Astrocyte of the spinal cord (primary cell): Measurements from ENCODE around the gene SMARCC1.
A peak's percentile ranks its signal among the peaks of the same experiment; 100 is the strongest.

Experiments used
- DNase-seq: peaks from one replicate; pipeline ENCODE4 v3.0.0; 2011; ENCODE audit warnings: low read depth, low spot score
- H3K4me3 ChIP-seq: 2 replicates; pipeline ENCODE4 v1.5.1; 2011; ENCODE audit warnings: low read depth, mild to moderate bottlenecking, low read length, moderate library complexity
- in situ Hi-C: cut with HindIII; loops from 2 replicates; pipeline ENCODE4 v1.10.0; 2017; ENCODE audit warnings: low sequenced_read_pairs
- TF ChIP-seq, protein P1 (sequence below): IDR thresholded peaks from 2 replicates; pipeline ENCODE4 v1.5.1; 2012; ENCODE audit warnings: low read depth, mild to moderate bottlenecking, low read length, inconsistent platforms

Gene SMARCC1

DNA sequence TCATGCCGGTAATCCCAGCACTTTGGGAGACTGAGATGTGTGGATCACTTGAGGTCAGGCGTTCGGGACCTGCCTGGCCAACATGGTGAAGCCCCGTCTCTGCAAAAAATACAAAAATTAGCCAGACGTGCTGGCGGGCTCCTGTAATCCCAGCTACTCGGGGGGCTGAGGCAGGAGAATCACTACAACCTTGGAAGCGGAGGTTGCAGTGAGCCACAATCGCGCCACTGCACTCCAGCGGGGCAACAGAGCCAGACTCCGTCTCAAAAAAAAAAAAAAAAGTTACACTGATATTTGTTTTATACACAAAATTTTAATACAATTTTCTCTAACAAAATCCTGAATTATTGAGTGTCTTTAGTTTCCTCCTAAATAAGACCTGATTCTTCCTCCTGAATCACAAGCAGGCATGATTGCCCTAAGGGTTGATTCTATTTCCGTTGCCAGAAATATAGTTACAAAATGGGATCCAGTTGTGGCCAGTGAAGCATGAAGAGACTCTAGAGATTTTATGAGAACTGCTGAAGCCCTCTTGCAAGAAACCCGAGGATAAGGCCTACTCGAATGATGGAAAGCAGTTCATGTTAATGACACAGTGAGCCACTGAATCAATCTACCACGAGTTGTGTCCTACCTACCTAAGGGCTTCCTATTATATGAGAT is 9.6 kb upstream of the SMARCC1 start:
- TF ChIP-seq, protein P1, sequence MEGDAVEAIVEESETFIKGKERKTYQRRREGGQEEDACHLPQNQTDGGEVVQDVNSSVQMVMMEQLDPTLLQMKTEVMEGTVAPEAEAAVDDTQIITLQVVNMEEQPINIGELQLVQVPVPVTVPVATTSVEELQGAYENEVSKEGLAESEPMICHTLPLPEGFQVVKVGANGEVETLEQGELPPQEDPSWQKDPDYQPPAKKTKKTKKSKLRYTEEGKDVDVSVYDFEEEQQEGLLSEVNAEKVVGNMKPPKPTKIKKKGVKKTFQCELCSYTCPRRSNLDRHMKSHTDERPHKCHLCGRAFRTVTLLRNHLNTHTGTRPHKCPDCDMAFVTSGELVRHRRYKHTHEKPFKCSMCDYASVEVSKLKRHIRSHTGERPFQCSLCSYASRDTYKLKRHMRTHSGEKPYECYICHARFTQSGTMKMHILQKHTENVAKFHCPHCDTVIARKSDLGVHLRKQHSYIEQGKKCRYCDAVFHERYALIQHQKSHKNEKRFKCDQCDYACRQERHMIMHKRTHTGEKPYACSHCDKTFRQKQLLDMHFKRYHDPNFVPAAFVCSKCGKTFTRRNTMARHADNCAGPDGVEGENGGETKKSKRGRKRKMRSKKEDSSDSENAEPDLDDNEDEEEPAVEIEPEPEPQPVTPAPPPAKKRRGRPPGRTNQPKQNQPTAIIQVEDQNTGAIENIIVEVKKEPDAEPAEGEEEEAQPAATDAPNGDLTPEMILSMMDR: no peak
- DNase-seq: no peak
- in situ Hi-C loops: no loop called here
- no peak overlapping the region for H3K4me3 ChIP-seq

DNA sequence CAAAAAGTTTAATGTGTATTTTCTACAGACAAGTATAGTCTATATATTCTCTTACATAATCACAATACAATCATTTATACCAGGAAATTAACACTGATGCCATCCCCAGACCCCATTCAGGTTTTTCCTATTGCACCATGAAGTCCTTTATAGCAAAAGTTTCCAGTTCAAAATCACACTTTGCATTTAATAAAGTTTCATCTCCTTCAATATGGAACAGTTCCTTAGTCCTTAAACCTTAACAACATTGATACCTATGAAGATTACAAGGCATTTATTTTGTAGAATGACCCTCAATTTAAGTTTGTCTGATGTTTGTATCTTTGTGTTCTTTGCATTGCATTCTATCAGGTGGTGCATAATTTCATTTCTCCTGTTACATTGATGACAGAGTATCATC is 2.0 kb upstream of the SMARCC1 start:
- DNase-seq: no peak
- no peak overlapping the region for H3K4me3 ChIP-seq
- in situ Hi-C loops: no loop called here
- TF ChIP-seq, protein P1: no peak

DNA sequence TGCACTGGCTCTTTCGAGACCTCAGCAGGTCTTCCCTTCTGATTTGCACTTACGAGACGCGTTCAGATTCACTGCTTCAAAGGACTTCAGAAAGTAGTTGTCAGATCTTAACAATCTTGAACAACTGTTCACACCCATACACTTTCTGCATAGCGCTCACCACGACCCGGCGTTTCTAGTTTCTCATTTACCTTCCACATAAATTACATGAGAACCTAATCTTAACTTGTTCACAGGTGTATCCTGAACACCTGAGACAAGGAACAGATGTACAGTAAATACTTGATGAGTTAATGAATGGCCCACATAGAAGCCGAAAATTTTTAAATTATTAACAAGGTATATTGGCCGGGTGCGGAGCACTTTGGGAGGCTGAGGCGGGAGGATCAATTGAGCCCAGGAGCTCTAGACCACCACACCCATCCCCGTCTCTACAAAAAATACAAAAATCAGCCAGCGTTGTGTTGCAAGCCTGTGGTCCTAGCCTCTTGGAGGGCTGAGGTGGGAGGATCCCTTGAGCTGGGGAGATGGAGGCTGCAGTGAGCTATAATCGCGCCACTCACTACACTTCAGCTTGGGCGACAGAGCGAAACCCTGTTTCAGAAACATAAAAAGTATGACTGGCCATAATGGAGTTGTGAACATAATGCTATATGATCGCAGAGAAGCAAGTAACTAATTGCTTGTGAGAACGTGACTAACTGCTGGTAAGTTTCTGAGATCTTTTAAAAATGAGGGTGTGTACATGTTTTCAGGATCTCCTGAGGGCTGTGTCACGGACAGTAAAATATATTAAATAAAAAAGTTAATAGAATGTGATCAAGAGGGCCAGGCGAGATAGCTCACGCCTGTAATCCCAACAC is 984 bp upstream of the SMARCC1 start:
- TF ChIP-seq, protein P1: no peak
- H3K4me3 ChIP-seq: peak overlapping the region; percentile 63
- no peak for DNase-seq
- in situ Hi-C loops: no loop called here

DNA sequence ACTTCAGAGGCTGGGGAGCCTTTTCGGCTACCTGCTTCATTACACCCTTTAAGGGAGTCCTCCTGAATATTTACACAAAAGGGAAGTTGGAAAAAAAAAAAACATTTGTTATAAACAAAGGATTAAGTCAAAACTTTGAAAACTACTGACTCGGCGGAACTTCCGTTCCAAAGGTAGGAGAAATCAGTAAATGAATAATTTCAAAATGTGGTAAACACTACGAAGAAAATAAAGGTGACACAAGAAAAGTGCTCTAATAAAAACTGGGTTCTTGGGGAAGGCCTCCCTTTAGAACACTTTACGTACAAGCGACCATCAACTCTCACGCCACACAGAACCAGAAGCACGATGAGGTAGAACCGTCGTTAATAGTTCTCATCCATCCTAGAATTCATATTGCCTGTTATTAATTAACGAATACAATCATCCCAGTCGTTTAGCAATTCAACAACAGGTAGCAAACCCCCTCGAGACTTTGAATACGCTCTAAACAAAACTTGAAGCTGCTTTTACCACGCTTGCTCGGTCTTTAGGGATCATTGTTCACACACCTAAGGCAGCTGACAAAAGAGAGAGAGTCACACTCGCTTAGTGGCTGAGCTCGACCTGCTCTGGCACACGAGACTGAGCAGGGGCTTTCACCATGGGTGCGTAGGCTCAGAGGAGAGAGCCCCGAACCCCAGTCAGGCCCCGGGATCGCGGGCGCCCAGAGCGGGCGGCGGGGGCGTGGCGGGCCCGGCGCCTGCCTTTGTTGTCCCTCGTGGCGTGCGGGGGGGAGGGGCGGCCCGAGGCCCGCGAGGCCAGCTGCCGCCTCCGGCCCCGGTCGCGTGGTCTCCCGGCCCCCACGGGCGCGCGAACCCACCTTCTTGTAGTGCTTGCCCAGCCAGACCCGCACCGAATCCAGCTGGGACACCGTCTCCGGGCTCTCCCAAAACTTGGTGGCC is 680 bp downstream of the SMARCC1 start:
- DNase-seq: peak; percentile 56
- TF ChIP-seq, protein P1: no peak
- in situ Hi-C loops: no loop called here
- peak overlapping the region; percentile 63 for H3K4me3 ChIP-seq

DNA sequence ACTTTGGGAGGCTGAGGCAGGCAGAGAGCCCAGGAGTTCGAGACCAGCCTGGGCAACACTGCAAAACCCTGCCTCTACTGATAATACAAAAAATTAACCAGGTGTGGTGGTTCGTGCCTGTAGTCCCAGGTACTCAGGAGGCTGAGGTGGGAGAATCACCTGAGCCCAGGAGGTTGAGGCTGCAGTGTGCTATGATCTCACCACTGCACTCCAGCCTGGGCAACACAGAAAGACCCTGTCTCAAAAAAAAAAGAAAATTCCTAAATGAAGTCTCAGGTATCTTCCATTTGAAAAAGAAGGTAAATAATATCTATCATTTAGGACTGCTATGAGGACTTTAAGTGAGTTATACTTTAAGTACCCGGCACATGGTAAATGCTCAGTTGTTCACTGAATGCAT is 2.9 kb downstream of the SMARCC1 start:
- in situ Hi-C loops: no loop called here
- TF ChIP-seq, protein P1: no peak
- no peak for DNase-seq
- no peak overlapping the region for H3K4me3 ChIP-seq

DNA sequence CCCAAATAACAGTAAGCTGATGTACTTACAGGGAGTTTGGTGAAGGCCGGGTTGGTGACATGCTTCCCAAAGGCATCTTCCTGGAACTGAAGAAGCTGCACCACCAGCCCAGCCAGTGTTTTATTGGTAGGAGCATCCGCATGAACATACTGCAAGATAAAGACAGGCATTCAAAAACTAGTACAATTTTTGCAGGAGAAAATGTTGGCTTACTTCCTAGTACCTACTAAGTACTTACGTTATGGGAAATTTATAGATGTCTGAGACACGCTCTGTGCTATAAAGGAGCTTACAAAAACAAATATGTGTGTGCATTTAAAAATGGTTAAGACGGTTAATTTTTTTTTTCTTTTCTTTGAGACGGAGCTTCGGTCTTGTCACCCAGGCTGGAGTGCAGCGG is 8.9 kb downstream of the SMARCC1 start:
- TF ChIP-seq, protein P1: no peak
- in situ Hi-C loops: no loop called here
- DNase-seq: no peak
- no peak overlapping the region for H3K4me3 ChIP-seq
